GM12878 (cell line): Measurements from ENCODE around the gene DAB2IP. TPM values are rescaled to one million over a fixed set of nuclear protein-coding genes. Genes with fewer than 3 reads are reported as not detected.

Experiments used
- ATAC-seq: fragments of 200-7000 bp; cut with Tn5 transposase; 3 replicates; pipeline ENCODE4 v1.9.1; 2020; ENCODE audit warnings: mild to moderate bottlenecking, moderate library complexity
- BruUV-seq: library from RNA; stranded (reverse); fragments of 400-500 nt; replicated peaks from 2 replicates; lab custom pipeline; 2021; lab: Mats Ljungman, UMichigan
- CTCF ChIA-PET: fragments of 300-600 bp; sonication (Branson Sonifier 250); formaldehyde crosslinking; extraction: SDS; loops from one replicate; lab custom pipeline; 2021; ENCODE audit warnings: inconsistent platforms; lab: Yijun Ruan, JAX
- POLR2A ChIA-PET: fragments of 350-600 bp; formaldehyde crosslinking; extraction: SDS; loops from one replicate; lab custom pipeline; 2021; ENCODE audit warnings: inconsistent platforms; lab: Charles Lee
- RAD21 ChIA-PET: fragments of 300-600 bp; sonication (Branson Sonifier 250); formaldehyde crosslinking; loops from one replicate; lab custom pipeline; 2023; ENCODE audit warnings: antibody characterized with exemption; ENCODE audit not compliant: unreplicated experiment; lab: Charles Lee
- SMC1A ChIA-PET: fragments of 300-600 bp; sonication (Branson Sonifier 250); formaldehyde crosslinking; loops from one replicate; lab custom pipeline; 2023; ENCODE audit not compliant: unreplicated experiment, uncharacterized antibody; lab: Charles Lee
- DNase-seq: peaks from one replicate; pipeline ENCODE4 v3.0.0-alpha.2; 2011; ENCODE audit warnings: low read depth, low spot score
- FAIRE-seq: peaks from 3 replicates; lab custom pipeline; 2011; peaks lifted over from hg19 to GRCh38; lab: Jason Lieb, UNC
- H2AFZ ChIP-seq: 2 replicates; pipeline ENCODE4 v1.6.0; 2011; ENCODE audit warnings: low read depth, low read length, control low read depth; ENCODE audit not compliant: control insufficient read depth
- H3K27ac ChIP-seq: 2 replicates; pipeline ENCODE4 v1.5.1; 2011; ENCODE audit warnings: control low read depth; ENCODE audit not compliant: control insufficient read depth, insufficient read depth
- H3K27me3 ChIP-seq, 2 experiments: replicated peaks in 1 of 2; 2 replicates each; pipeline versions ENCODE4 v1.6.0 to v1.6.1; 2011; ENCODE audit warnings: low read length in 1 of 2; ENCODE audit not compliant: control insufficient read depth in 2 of 2, insufficient read depth in 2 of 2
- H3K36me3 ChIP-seq, 2 experiments: 2 replicates each; pipeline ENCODE4 v1.5.1; 2011; ENCODE audit warnings: low read length in 1 of 2; ENCODE audit not compliant: control insufficient read depth in 2 of 2, insufficient read depth in 2 of 2
- H3K4me1 ChIP-seq: 2 replicates; pipeline ENCODE4 v1.6.1; 2011; ENCODE audit warnings: mild to moderate bottlenecking, low read length, moderate library complexity, mixed read lengths; ENCODE audit not compliant: control insufficient read depth, insufficient read depth
- H3K4me2 ChIP-seq: 2 replicates; pipeline ENCODE4 v1.6.0; 2011; ENCODE audit warnings: control low read depth; ENCODE audit not compliant: control insufficient read depth, insufficient read depth
- H3K4me3 ChIP-seq: fragments of 200-600 bp; sonication (generic); 2 replicates; pipeline ENCODE4 v1.5.1; 2016
- H3K79me2 ChIP-seq: 2 replicates; pipeline ENCODE4 v1.6.0; 2011; ENCODE audit warnings: low read length; ENCODE audit not compliant: control insufficient read depth, insufficient read depth
- H3K9ac ChIP-seq: 2 replicates; pipeline ENCODE4 v1.8.0; 2011; ENCODE audit warnings: low read length, control low read depth, mixed read lengths; ENCODE audit not compliant: control insufficient read depth, insufficient read depth
- H3K9me3 ChIP-seq: replicated peaks from 3 replicates; pipeline ENCODE4 v1.5.1; 2011; ENCODE audit warnings: mild to moderate bottlenecking, low read length; ENCODE audit not compliant: control insufficient read depth, insufficient read depth
- H4K20me1 ChIP-seq: 2 replicates; pipeline ENCODE4 v1.6.0; 2011; ENCODE audit not compliant: control insufficient read depth, insufficient read depth
- CBX3 ChIP-seq: fragments of 200-600 bp; sonication (generic); IDR thresholded peaks from 2 replicates; pipeline ENCODE4 v1.6.1; 2016; ENCODE audit warnings: low read depth, borderline replicate concordance
- EED ChIP-seq: sonication (generic); IDR thresholded peaks from 2 replicates; pipeline ENCODE4 v1.6.1; 2016; ENCODE audit warnings: antibody characterized with exemption, low read depth
- EGR1 ChIP-seq, 2 experiments: IDR thresholded peaks; 1 replicate in 1 of 2; 2 replicates in 1 of 2; pipeline ENCODE4 v1.6.1; 2011 to 2012; ENCODE audit warnings: low read depth in 2 of 2, low read length in 2 of 2, borderline replicate concordance in 1 of 2, mild to moderate bottlenecking in 1 of 2, moderate library complexity in 1 of 2
- IRF4 ChIP-seq: IDR thresholded peaks from 2 replicates; pipeline ENCODE4 v1.6.1; 2011; ENCODE audit warnings: low read depth, low read length
- LARP7 ChIP-seq: fragments of 450-650 bp; IDR thresholded peaks from 2 replicates; pipeline ENCODE4 v1.6.1; 2017; ENCODE audit warnings: mild to moderate bottlenecking
- RUNX3 ChIP-seq: IDR thresholded peaks from 2 replicates; pipeline ENCODE4 v1.6.1; 2012; ENCODE audit warnings: low read length, inconsistent platforms
- SUZ12 ChIP-seq: fragments of 200-600 bp; sonication (generic); IDR thresholded peaks from one replicate; pipeline ENCODE4 v1.6.1; 2018; ENCODE audit warnings: antibody characterized with exemption, mild to moderate bottlenecking; ENCODE audit not compliant: unreplicated experiment
- TCF7 ChIP-seq: IDR thresholded peaks from 2 replicates; pipeline ENCODE4 v1.6.1; 2014; ENCODE audit warnings: antibody characterized with exemption, borderline replicate concordance
- ZNF207 ChIP-seq: fragments of 450-650 bp; IDR thresholded peaks from 2 replicates; pipeline ENCODE4 v1.6.1; 2014; ENCODE audit warnings: antibody characterized with exemption, mild to moderate bottlenecking, borderline replicate concordance
- ZNF384 ChIP-seq: IDR thresholded peaks from 2 replicates; pipeline ENCODE4 v1.6.1; 2012; ENCODE audit warnings: low read depth, mild to moderate bottlenecking, low read length, improper control_type of control experiment, borderline replicate concordance
- ZSCAN29 ChIP-seq: fragments of 450-650 bp; IDR thresholded peaks from 2 replicates; pipeline ENCODE4 v1.6.1; 2017; ENCODE audit warnings: mild to moderate bottlenecking, moderate library complexity
- WGBS: methylation state at CpG from one replicate; pipeline ENCODE4 v1.1.6; 2016; ENCODE audit warnings: low lambda C conversion rate; ENCODE audit not compliant: insufficient replicate concordance, insufficient coverage; ENCODE audit errors: missing lambda C conversion rate; 5-methylcytosine and 5-hydroxymethylcytosine counted together
- in situ Hi-C: fragments of 300-500 bp; cut with MboI; formaldehyde crosslinking; loops from 9 replicates; pipeline ENCODE4 v1.14.3; 2018; ENCODE audit warnings: mixed read lengths
- intact Hi-C: fragments of 100-400 bp; cut with micrococcal nuclease; formaldehyde crosslinking; loops from one replicate; pipeline ENCODE4 v1.14.2; 2022; ENCODE audit not compliant: unreplicated experiment
- polyA plus RNA-seq, 11 experiments: library from polyadenylated mRNA; depleted of rRNA in 4 of 11; unstranded in 6 of 11; stranded (reverse) in 5 of 11; fragments of >200 nt; fragmentation: Nextera tagmentation in 4 of 11; fragmentation: Illumina TruSeq in 1 of 11; extraction: Ambion mirVana in 4 of 11; extraction: Trizol in 1 of 11; gene quantifications; 1 replicate in 1 of 11; 2 replicates in 10 of 11; pipeline versions ENCODE4 v1.2.1 to v1.2.3, GENCODE V29; 2011 to 2016; ENCODE audit warnings: inconsistent platforms in 2 of 11, missing spikeins in 2 of 11, low read depth in 1 of 11
- total RNA-seq, 4 experiments: library from RNA; depleted of rRNA in 3 of 4; stranded (reverse); fragments of >200 nt in 3 of 4; fragmentation: Illumina TruSeq in 1 of 4; extraction: Trizol in 1 of 4; gene quantifications; 2 replicates each; pipeline versions ENCODE4 v1.2.1 to v1.2.3, GENCODE V29; 2013 to 2021
- TF ChIP-seq, protein P1 (sequence below), 3 experiments: IDR thresholded peaks in 2 of 3; conservative IDR thresholded peaks in 1 of 3; 2 replicates each; pipeline ENCODE4 v1.5.1; 2011; ENCODE audit warnings: low read depth in 3 of 3, low read length in 3 of 3, mild to moderate bottlenecking in 3 of 3, control low read depth in 2 of 3, moderate library complexity in 2 of 3, inconsistent platforms in 1 of 3, mixed read lengths in 1 of 3; ENCODE audit not compliant: control insufficient read depth in 2 of 3, insufficient read depth in 1 of 3; ENCODE audit errors: extremely low read depth in 1 of 3

DAB2IP gene
- total and polyA plus RNA-seq, 10 of the 15 experiments (the other 5 are each of a cell fraction or from before 2014, with no cell fraction given), result 0.03 to 0.38 (median 0.14) TPM; not detected in 6

- Histone ChIP-seq H3K4me2 (no peak overlapping the region), H3K4me3 (no peak overlapping the region)
- TF ChIP-seq ZNF207 (no peak), LARP7 (no peak), SUZ12 (peak; percentile 36)
- TF ChIP-seq, all 136 proteins: peak for 1
- ATAC-seq, result no peak
- Histone ChIP-seq H3K9ac (no peak overlapping the region), H3K9me3 (no peaks in the 10 kb centered on the region), H3K4me1 (no peaks in the 10 kb centered on the region), H3K27me3 (peaks cover 23 to 26% of the 10 kb centered on the region in 2 experiments), H3K27ac (no peak overlapping the region), H3K79me2 (no peaks in the 10 kb centered on the region), H3K36me3 (no peaks in the 10 kb centered on the region), H2AFZ (no peak overlapping the region), H4K20me1 (no peaks in the 10 kb centered on the region)
- ChIA-PET CTCF (no interaction called here), POLR2A (no interaction called here), SMC1A (no interaction called here), RAD21 (no interaction called here)
- 11% methylated on average over 27 of the region's 29 CpGs for WGBS
- DNase-seq, result no peak
- no TSS peak for BruUV-seq
- no peak for FAIRE-seq
- in situ Hi-C loops, result no loop called here
- intact Hi-C loops, result no loop called here
Measured at GRCh38 chr9:121652021-121652837, 795 bp downstream of the DAB2IP start.

- CTCF ChIA-PET, result no interaction called here
- peaks cover 23 to 27% of the 10 kb centered on the region in 2 experiments for H3K27me3 ChIP-seq
- in situ Hi-C loops (no loop called here), intact Hi-C loops (no loop called here)
- no peaks in the 10 kb centered on the region for H3K4me1 ChIP-seq
- H3K79me2 ChIP-seq, result no peaks in the 10 kb centered on the region
- H3K9me3 ChIP-seq, result no peaks in the 10 kb centered on the region
- no TSS peak for BruUV-seq
- no peak overlapping the region for H2AFZ ChIP-seq
- ATAC-seq (no peak), DNase-seq (no peak), FAIRE-seq (no peak)
- POLR2A ChIA-PET, result no interaction called here
- SMC1A ChIA-PET, result no interaction called here
- WGBS, result 3% methylated on average over 2 of the region's 2 CpGs
- H4K20me1 ChIP-seq, result no peaks in the 10 kb centered on the region
- no peak overlapping the region for H3K4me3 ChIP-seq
- no peak overlapping the region for H3K9ac ChIP-seq
- H3K4me2 ChIP-seq, result no peak overlapping the region
- H3K36me3 ChIP-seq, result no peaks in the 10 kb centered on the region
- RAD21 ChIA-PET, result no interaction called here
- no peak overlapping the region for H3K27ac ChIP-seq
- TF ChIP-seq CBX3 (no peak), ZSCAN29 (no peak), EGR1 (IDR thresholded peaks at IDR 0.05; ENCODE audit: borderline replicate concordance in 1 of 2, low read depth in 2 of 2, low read length in 2 of 2) (no peak), RUNX3 (no peak), TCF7 (no peak), LARP7 (no peak), ZNF384 (no peak), IRF4 (no peak), EED (no peak)
- TF ChIP-seq, protein P1, sequence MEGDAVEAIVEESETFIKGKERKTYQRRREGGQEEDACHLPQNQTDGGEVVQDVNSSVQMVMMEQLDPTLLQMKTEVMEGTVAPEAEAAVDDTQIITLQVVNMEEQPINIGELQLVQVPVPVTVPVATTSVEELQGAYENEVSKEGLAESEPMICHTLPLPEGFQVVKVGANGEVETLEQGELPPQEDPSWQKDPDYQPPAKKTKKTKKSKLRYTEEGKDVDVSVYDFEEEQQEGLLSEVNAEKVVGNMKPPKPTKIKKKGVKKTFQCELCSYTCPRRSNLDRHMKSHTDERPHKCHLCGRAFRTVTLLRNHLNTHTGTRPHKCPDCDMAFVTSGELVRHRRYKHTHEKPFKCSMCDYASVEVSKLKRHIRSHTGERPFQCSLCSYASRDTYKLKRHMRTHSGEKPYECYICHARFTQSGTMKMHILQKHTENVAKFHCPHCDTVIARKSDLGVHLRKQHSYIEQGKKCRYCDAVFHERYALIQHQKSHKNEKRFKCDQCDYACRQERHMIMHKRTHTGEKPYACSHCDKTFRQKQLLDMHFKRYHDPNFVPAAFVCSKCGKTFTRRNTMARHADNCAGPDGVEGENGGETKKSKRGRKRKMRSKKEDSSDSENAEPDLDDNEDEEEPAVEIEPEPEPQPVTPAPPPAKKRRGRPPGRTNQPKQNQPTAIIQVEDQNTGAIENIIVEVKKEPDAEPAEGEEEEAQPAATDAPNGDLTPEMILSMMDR (IDR thresholded peaks at IDR 0.05 in 2 of 3, conservative IDR thresholded peaks at IDR 0.05 in 1 of 3; ENCODE audit: control insufficient read depth in 2 of 3, extremely low read depth in 1 of 3, insufficient read depth in 1 of 3, low read depth in 3 of 3, low read length in 3 of 3), result no peak
Measured at GRCh38 chr9:121652838-121653231, 1.4 kb downstream of the DAB2IP start.
